Measurements from ENCODE around the gene LIG1.

GRCh38 chr19:48118131-48118517 lies 52.0 kb downstream of the LIG1 start:
- TF ChIP-seq CTCF (conservative IDR thresholded peaks at IDR 0.05) (no peak), EZH2 (IDR thresholded peaks at IDR 0.05; ENCODE audit: low read depth) (no peak)

All from PC-9 (cell line).